ENCODE results near the gene CCDC85B. TPM values are rescaled to one million over a fixed set of nuclear protein-coding genes. Genes with fewer than 3 reads are reported as not detected.
A peak's percentile ranks its signal among the peaks of the same experiment; 100 is the strongest.

CCDC85B gene
- total RNA-seq, 1 donor from 2014 or later, result 36.4 TPM

DNA sequence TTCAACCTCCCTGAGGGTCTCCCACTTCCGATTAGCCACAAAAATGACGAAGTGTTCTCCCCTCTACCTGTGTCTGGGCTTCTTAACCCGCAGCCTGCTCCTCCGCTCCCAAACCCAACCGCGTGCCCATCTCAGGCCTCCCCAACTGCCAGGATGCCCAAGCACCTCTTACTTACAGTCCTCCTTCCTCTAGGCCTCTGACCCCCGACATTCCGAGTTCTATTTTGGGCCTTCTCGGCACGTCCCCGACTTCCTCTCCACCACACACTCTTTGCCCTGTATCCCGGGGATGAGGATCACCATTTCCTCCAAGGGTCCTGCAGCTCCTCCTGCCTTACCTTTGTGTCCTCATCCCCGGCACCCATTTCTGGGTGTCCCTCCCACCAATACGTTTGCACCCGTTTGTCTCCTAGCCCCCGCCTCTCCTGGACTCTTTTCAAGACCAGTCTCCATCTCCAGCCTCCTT, 30.6 kb upstream of the CCDC85B start:
- Histone ChIP-seq H3K27ac (peak overlapping the region; percentile 97), H3K4me3 (peak overlapping the region; percentile 98), H3K36me3 (peaks cover 47% of the 10 kb centered on the region), H3K27me3 (no peaks in the 10 kb centered on the region), H3K4me1 (peaks cover 31% of the 10 kb centered on the region), H3K9me3 (no peaks in the 10 kb centered on the region)
- no peak for DNase-seq
- ATAC-seq, result no peak
- intact Hi-C loops (cut with DNase I), result no loop called here
- TF ChIP-seq, protein P1, sequence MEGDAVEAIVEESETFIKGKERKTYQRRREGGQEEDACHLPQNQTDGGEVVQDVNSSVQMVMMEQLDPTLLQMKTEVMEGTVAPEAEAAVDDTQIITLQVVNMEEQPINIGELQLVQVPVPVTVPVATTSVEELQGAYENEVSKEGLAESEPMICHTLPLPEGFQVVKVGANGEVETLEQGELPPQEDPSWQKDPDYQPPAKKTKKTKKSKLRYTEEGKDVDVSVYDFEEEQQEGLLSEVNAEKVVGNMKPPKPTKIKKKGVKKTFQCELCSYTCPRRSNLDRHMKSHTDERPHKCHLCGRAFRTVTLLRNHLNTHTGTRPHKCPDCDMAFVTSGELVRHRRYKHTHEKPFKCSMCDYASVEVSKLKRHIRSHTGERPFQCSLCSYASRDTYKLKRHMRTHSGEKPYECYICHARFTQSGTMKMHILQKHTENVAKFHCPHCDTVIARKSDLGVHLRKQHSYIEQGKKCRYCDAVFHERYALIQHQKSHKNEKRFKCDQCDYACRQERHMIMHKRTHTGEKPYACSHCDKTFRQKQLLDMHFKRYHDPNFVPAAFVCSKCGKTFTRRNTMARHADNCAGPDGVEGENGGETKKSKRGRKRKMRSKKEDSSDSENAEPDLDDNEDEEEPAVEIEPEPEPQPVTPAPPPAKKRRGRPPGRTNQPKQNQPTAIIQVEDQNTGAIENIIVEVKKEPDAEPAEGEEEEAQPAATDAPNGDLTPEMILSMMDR (IDR thresholded peaks at IDR 0.05), result no peak

DNA sequence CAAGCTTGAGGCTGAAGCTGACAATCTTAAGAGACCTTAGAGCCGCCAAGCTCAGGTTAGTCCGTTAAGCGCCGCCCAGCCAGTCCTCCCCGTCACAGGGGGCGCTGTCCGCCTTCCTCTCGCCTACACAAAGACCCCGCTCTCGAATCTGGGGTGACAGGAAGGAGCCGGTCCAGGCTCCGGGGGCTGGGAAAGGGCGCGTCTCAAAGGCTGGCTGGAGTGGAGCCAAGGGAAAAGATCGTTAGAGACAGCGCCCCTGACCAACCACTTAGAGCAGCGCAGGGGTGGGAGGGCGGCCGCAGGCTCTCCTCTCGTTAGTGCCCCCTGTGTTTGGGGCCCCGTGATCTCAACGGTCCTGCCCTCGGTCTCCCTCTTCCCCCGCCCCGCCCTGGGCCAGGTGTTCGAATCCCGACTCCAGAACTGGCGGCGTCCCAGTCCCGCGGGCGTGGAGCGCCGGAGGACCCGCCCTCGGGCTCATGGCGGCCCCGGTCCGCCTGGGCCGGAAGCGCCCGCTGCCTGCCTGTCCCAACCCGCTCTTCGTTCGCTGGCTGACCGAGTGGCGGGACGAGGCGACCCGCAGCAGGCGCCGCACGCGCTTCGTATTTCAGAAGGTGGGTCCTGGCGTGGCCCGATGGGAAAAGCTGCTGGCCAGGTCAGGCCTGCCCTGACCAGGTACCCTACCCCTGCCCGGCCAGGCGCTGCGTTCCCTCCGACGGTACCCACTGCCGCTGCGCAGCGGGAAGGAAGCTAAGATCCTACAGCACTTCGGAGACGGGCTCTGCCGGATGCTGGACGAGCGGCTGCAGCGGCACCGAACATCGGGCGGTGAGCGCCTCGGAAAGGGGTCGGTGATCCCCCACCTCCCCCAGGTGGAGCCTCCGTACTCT, 30.0 kb upstream of the CCDC85B start, which contains the start of gene MUS81:
TSS of gene MUS81 (plus strand) at position 156 of the 887 bp plus-strand sequence. CDS start at position 477, 321 bp downstream.
- TF ChIP-seq, protein P1 (IDR thresholded peaks at IDR 0.05), result peak; percentile 92
- Histone ChIP-seq H3K36me3 (peaks cover 47% of the 10 kb centered on the region), H3K4me3 (peak within 1 kb of the TSS; percentile 98), H3K27ac (peak within 1 kb of the TSS; percentile 97), H3K27me3 (no peaks in the 10 kb centered on the region), H3K9me3 (no peaks in the 10 kb centered on the region), H3K4me1 (peaks cover 31% of the 10 kb centered on the region)
- DNase-seq (peak; percentile 98), ATAC-seq (peak; percentile 73)
- intact Hi-C loops (cut with DNase I), result no loop called here

DNA sequence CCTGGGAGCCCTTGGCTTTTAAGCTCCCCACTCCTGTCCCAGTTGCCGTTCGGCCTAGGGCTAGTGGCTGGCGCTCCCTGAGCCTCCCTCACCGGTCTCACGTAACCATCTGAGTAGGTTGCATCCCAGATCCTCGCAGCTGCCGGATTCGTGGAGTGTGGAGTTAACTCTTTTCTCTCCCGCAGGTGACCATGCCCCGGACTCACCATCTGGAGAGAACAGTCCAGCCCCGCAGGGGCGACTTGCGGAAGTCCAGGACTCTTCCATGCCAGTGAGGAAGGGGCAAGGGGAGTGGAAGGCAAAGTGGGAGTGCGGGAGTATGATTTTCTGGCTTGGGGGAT, 29.3 kb upstream of the CCDC85B start:
- Histone ChIP-seq H3K27me3 (no peaks in the 10 kb centered on the region), H3K27ac (peak overlapping the region; percentile 97), H3K4me3 (peak overlapping the region; percentile 98), H3K9me3 (no peaks in the 10 kb centered on the region), H3K36me3 (peaks cover 47% of the 10 kb centered on the region), H3K4me1 (peaks cover 27% of the 10 kb centered on the region)
- no peak for DNase-seq
- ATAC-seq, result no peak
- TF ChIP-seq, protein P1 (IDR thresholded peaks at IDR 0.05), result no peak
- intact Hi-C loops (cut with DNase I), result no loop called here

DNA sequence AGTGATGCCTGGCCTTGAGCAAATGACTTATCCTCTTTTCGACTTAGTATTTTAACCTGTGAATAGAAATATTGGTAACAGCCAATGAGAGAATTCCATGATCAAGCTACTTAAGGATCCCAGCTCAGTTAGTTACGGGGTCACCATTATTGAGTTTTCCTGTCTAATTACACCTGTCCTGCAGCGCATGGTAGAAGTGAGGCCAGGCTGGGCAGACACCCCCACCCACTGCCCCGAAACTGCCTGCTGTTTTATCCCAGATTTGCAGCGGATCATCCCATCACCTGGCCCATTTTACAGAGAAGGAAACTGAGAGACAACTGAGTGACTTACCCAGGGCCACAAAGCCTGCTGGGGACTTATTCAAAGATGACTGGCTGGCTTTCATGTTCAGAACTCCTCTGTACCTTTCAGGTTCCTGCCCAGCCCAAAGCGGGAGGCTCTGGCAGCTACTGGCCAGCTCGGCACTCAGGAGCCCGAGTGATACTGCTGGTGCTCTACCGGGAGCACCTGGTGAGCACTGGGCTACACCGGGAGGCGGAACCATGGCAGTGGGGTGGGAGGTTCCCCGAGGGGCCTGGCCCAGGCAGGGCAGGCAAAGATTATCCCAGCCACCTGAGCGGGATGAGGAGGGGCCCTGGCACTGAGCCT, 28.8 kb upstream of the CCDC85B start:
- TF ChIP-seq, protein P1 (IDR thresholded peaks at IDR 0.05), result no peak
- Histone ChIP-seq H3K9me3 (no peaks in the 10 kb centered on the region), H3K27me3 (no peaks in the 10 kb centered on the region), H3K27ac (peak overlapping the region; percentile 97), H3K4me3 (peak overlapping the region; percentile 98), H3K4me1 (peaks cover 23% of the 10 kb centered on the region), H3K36me3 (peaks cover 50% of the 10 kb centered on the region)
- DNase-seq (no peak), ATAC-seq (no peak)
- intact Hi-C loops (cut with DNase I), result no loop called here

DNA sequence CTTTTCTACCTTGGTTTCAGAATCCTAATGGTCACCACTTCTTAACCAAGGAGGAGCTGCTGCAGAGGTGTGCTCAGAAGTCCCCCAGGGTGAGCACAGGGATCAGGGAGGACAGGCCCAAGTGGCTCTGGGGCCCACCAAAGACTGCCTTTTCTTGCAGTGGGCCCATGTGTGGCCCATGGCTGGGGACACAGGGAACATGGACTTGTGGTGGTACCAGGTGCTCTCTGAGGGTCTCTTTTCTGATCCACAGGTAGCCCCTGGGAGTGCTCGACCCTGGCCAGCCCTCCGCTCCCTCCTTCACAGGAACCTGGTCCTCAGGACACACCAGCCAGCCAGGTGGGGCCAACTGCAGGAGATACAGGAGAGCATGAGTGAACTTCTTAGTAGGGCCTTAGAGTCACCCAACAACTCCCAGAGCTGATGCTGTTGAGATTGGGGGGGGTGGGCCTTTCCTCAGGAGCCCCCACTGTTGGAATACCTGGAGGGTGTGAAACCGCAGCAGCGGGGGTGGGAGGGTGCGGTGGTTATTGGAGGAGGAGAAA, 28.2 kb upstream of the CCDC85B start:
- DNase-seq (peak; percentile 63), ATAC-seq (no peak)
- peaks cover 56% of the 10 kb centered on the region for H3K36me3 ChIP-seq
- intact Hi-C loops (cut with DNase I), result no loop called here
- H3K4me3 ChIP-seq, result no peak overlapping the region
- no peak overlapping the region for H3K27ac ChIP-seq
- no peaks in the 10 kb centered on the region for H3K9me3 ChIP-seq
- H3K4me1 ChIP-seq, result peaks cover 23% of the 10 kb centered on the region
- no peaks in the 10 kb centered on the region for H3K27me3 ChIP-seq
- TF ChIP-seq, protein P1 (IDR thresholded peaks at IDR 0.05), result no peak
